HG03378 (cell line): Measurements from ENCODE around the gene CDC42BPG.

Source experiments
- ATAC-seq: cut with Tn5 transposase; IDR thresholded peaks from one replicate; pipeline ENCODE4 v1.9.1; 2021; ENCODE audit warnings: mild to moderate bottlenecking, moderate library complexity; ENCODE audit not compliant: unreplicated experiment

CDC42BPG gene

GRCh38 chr11:64804346-64805210, 39.9 kb downstream of the CDC42BPG start:
- ATAC-seq: no peak

GRCh38 chr11:64803846-64804345, 40.6 kb downstream of the CDC42BPG start:
- no peak for ATAC-seq

- no peak for ATAC-seq
These were observed 41.2 kb downstream of the CDC42BPG start, which contains the start of gene MAP4K2 for GRCh38 chr11:64803158-64803845. Gene MAP4K2, minus strand, starts transcription at chr11:64803214. Its CDS starts 65 bp downstream, at chr11:64803149.

GRCh38 chr11:64802370-64803157, 41.9 kb downstream of the CDC42BPG start:
- no peak for ATAC-seq

GRCh38 chr11:64801561-64802369, 42.7 kb downstream of the CDC42BPG start:
- no peak for ATAC-seq

- no peak for ATAC-seq
These were observed 43.3 kb downstream of the CDC42BPG start for GRCh38 chr11:64801158-64801464.

- ATAC-seq: no peak
These were observed 43.9 kb downstream of the CDC42BPG start for GRCh38 chr11:64800303-64801157.

- no peak for ATAC-seq
These were observed 44.7 kb downstream of the CDC42BPG start for GRCh38 chr11:64799623-64800302.

GRCh38 chr11:64799256-64799622, 45.2 kb downstream of the CDC42BPG start:
- ATAC-seq: no peak

GRCh38 chr11:64796757-64797541, 47.5 kb downstream of the CDC42BPG start:
- no peak for ATAC-seq

- ATAC-seq: no peak
These were observed 48.3 kb downstream of the CDC42BPG start for GRCh38 chr11:64796047-64796756.

GRCh38 chr11:64794526-64794925, 49.9 kb downstream of the CDC42BPG start:
- no peak for ATAC-seq

- no peak for ATAC-seq
These were observed 50.9 kb downstream of the CDC42BPG start for GRCh38 chr11:64793271-64794160.

- no peak for ATAC-seq
These were observed 52.0 kb downstream of the CDC42BPG start for GRCh38 chr11:64792482-64792881.

GRCh38 chr11:64791781-64792291, 52.6 kb downstream of the CDC42BPG start:
- no peak for ATAC-seq
